GM04504 (cell line): ENCODE measurements around the gene TRIO.
A peak's percentile ranks its signal among the peaks of the same experiment; 100 is the strongest.

Experiments
- DNase-seq: peaks from one replicate; pipeline ENCODE4 v3.0.0-alpha.2; 2012; ENCODE audit warnings: low read depth

The TRIO gene

DNA sequence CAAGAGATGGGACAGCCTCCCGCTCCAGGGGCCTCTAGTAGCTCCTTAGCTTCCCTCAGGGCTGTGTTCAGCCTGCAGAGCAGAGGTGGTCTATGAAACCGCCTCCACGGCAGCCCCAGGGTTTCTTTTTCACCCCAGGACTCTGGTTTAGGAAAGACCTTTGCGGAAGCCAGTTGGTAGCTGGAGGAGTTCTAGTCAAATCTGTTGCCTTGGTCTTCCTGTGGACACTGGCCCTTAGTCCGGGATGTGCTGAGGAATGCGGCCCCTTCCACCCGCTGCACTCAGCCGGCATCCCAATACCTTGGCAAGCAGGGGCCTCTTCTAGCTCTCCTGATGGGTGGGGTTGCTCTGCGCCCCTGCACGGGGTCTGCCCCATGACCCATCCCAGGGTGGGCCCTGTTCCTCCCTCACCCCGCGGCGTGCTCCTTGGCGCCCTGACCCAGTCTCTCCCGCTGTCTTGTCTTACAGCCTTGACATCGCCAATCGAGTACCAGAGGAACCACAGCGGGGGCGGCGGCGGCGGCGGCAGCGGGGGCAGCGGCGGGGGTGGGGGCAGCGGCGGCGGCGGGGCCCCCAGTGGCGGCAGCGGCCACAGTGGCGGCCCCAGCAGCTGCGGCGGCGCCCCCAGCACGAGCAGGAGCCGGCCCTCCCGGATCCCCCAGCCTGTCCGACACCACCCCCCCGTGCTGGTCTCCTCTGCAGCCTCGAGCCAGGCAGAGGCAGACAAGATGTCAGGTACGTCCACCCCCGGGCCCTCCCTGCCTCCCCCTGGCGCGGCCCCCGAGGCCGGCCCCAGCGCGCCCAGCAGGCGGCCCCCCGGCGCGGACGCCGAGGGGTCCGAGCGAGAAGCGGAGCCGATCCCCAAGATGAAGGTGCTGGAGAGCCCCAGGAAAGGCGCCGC, 344.1 kb downstream of the TRIO start:
- no peak for DNase-seq

DNA sequence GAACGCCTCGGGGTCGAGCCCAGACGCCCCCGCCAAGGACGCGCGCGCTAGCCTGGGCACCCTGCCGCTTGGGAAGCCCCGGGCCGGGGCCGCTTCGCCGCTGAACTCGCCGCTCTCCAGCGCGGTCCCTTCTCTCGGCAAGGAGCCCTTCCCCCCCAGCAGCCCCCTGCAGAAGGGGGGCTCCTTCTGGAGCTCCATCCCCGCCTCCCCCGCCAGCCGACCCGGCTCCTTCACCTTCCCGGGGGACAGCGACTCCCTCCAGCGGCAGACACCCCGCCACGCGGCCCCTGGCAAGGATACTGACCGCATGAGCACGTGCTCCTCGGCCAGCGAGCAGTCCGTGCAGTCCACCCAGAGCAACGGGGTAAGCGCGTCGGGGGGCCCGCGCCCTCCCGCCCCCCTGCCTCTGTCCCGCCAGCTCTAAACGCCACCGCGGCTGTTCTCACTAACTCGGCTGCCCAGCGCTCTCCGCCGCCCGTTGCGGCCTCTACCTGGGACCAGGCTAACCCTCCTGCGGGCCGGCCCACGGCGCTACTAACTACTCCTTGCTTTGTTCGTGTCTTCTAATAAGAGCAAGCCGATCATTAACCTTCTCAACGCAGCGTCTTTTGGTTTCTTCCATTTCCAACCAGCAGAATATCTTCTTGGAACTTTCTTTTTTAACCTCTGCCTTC, 344.9 kb downstream of the TRIO start:
- no peak for DNase-seq

DNA sequence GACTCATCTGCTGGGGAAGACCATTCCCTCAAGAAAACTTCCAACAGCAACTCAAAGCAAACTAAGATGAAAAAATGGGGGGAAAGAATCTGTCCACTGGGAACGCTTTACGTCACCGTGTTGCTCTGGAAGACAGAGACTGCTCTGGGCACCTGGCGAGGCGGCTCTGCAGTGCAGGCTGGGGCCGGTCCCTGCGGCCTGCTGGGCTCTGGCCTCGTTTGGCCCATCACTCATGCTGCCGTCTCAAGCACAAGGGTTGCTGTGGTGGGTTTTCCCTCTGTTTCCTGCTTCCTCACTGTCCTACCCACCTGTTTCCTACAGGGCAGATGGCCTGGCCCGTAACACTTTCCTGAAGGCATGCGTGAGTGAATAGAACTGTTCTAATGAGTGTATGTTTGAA, 345.6 kb downstream of the TRIO start:
- no peak for DNase-seq

DNA sequence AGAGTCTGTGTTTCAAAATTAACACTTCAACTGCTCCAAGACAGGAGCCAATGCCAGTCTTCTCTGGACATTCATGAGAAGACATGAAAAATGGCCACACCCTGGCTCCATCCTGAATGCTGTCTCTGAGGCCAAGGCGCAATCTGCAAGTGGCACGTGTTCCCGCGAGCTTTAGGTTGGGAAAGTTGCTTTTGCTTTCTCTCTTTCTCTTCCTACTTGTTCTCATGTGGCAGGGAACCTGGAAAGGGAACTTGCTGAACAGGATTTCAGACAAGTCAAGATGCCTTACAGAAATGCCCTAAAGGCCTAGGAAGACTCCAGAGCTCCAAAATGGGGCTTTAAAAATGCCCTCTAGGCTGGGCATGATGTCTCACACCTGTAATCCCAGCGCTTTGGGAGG, 346.5 kb downstream of the TRIO start:
- no peak for DNase-seq

GRCh38 chr5:14490309-14490711, 347.2 kb downstream of the TRIO start:
- DNase-seq: no peak

- peak; percentile 19 for DNase-seq
Observed at GRCh38 chr5:14491015-14491915, 348.1 kb downstream of the TRIO start.

DNA sequence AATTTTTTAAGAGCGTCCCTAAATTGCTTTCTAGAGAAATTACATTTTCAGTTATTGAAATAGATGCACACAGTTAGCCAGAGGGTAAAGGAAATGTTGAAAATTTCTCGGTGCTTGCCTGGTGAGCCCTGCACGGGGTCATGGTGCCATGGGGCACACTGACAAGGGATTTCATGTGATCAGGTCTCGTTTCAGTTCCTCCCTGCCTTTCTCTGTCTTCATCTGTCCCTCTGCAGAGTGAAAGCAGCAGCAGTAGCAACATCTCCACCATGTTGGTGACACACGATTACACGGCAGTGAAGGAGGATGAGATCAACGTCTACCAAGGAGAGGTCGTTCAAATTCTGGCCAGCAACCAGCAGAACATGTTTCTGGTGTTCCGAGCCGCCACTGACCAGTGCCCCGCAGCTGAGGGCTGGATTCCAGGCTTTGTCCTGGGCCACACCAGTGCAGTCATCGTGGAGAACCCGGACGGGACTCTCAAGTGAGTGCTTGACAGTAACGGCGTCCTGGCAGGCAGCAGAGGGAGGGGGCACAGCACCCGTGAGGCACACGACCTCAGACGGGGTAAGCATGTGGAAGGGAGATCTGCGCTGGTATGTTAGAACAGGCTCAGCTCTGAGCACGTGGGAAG, 349.3 kb downstream of the TRIO start:
- DNase-seq: no peak

- no peak for DNase-seq
Observed at GRCh38 chr5:14495301-14495700, 352.2 kb downstream of the TRIO start.

DNA sequence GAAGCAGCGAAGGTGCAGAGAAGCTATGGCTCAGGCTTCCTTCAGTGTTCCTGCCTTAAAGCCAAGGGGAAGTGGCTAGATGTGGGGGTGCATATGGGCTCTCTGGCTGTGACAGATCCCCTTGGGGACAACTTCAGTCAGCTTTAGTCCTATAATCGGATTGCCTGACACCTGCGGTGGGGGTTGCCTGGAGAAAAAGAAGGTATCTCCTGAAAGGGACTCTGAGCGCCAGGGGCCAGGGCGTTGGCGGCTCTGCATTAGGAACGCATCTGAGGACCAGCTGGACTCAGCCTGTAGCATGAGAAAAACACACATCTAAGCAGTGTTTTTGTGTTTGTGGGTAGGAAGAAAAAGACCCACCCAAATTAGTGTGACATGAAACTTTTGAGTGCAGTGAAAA, 354.2 kb downstream of the TRIO start:
- no peak for DNase-seq

DNA sequence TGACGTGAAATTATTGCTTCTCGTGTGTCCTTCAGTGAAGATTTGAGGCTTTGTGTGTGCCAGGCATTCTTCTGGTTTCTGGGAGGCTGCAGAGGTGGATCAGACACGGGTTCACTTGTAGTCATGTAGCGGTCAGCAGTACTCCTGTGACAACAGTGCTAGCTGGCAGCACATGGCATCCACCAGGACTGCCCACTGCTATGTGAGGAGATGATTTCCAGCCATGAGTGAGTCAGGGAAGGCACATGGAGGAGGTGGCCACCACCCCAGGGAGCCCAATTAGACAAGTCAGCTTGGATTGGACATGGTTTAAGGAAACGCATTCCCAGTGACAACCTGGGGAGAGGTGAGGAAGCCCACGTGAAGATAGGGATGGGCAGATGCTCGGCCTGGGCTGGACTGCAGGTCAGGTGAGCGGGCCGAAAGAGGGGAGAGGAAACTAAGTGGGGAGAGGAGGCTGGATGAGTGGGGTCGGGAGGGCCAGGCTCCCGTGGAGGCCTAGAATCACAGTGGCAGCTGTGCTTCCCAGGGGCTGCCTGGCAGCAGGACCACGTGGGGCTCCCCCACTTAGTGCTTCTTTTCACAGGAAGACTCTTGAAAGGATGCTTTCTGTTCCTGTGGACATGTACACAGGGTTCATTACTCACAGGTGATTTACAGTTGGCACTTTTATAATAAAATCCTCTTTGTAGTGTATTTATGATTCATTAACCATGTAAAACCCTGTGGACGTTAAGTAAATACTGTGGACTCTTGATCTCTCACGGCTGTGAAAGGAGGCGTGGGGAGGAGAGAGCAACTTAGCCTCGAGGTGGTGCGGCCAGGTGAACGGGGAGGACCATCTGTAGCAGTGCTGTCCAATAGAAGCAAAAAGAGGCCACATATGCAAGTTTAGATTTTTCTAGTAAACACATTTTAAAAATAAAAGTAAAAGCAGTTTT, 358.5 kb downstream of the TRIO start:
- DNase-seq: no peak

DNA sequence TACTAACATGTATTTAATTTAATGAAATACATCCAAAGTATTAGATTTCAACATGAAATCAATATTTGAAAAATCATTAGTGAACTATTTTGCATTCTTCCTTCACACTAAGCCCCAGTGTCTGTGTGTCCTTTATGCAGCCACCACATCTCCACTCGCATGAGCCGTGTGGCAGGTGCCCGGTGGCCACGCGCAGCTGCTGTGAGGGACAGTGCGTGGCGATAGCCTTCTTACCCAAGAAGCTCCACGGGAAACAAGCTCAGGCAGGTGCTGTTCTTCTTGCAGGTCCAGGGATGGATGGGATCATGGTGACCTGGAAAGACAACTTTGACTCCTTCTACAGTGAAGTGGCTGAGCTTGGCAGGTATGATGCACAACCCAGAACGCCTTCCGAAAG, 359.1 kb downstream of the TRIO start:
- DNase-seq: no peak

- DNase-seq: no peak
Observed at GRCh38 chr5:14503017-14503680, 360.0 kb downstream of the TRIO start.

DNA sequence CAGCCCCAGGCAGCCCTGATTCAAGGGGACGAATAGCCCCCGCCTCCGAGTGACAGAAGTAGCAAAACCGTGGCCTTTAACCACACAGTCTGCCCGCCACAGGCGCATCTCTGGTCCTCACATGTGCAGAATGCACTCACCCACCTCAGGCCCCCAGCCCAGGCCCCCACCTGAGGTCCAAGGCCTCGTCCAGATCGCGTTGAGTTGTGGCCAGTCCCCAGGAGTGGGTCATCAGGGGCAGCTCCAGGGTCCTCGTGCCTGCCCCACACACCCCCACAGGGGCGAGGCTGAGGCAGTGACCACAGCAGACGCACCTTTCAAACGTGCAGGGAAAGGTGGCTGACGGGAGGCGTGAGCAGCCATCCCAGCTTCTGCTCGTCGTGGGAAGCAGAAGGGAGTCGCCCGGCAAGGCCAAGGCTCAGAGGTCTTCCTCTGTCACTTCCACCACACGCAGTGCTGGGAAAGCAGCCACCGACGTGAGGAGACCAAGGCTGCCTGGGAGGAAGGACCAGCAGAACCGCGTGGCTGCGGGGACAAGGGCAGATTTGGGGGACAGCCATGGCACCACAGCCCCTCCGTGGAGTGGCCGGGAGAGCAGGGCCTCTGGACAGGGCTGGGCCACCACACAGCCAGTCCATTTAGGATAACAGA, 360.7 kb downstream of the TRIO start:
- DNase-seq: no peak

DNA sequence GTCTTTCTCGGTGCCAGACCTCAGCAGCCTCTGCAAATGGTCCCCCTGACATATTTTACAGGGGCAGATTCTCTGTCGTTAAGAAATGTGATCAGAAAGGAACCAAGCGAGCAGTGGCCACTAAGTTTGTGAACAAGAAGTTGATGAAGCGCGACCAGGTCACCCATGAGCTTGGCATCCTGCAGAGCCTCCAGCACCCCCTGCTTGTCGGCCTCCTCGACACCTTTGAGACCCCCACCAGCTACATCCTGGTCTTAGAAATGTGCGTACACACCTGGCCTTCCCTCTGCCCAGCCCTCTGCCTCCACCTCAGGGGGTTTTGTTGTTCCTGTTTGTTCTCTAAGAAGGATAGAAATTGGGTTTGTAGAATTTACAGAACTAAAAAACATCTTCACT, 361.2 kb downstream of the TRIO start:
- no peak for DNase-seq

DNA sequence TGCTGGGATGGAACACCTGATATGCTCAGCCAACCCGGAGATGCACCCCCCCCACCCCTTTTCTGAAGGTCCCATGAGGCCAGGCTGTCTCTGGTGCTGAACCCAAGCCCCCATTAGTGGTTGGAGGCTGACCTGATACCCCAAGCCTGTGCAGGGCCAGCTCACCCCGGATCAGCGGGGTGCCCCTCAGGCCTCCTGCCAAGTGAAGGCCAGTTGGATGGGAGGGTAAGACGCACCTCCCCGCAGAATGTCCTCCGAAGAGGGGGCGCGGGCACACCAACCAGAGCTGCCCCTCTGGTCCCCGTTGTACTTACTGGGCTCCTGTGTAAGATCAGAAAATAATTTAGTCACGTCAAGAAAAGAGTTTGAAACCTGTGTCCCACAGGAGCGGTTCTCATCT, 361.7 kb downstream of the TRIO start:
- DNase-seq: no peak

DNA sequence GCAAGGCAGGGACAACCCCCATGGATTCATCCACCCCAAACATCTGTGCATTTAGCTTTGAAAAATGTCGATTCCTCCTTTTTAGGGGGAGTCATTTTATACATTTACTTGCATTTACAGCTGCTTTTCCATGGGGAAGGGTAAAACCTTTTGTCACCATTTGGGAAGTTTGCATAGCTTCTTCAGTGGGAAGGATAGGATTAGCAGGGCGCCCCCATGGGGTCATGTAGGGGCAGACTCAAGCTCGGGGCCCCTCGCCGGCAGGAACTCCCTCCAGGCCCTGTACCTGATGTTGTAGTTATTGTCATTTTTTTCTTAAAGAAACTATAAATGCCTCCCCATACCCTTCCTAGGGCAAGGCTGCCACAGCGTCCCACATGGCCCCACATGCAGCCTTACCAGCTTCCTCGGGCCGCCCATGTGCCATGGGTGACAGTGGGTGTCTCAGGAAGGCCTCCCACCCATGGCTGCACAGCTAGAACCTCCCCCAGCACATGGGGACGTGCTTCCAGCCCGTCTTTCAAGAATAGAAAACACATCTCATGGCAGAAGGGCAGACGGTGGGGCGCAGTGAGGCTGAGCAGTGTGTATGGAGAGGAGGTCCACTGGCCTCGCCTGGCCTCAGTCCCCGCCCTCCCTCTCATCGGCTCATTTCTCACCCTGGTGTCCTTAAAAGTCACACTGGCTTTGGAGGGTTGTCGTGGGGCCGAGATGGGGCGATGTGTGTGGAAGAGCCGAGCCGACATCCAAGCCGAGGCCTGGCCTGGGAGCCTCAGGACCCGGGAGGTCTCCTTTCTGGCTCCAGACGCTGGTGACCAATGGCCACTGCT, 362.4 kb downstream of the TRIO start:
- DNase-seq: no peak

DNA sequence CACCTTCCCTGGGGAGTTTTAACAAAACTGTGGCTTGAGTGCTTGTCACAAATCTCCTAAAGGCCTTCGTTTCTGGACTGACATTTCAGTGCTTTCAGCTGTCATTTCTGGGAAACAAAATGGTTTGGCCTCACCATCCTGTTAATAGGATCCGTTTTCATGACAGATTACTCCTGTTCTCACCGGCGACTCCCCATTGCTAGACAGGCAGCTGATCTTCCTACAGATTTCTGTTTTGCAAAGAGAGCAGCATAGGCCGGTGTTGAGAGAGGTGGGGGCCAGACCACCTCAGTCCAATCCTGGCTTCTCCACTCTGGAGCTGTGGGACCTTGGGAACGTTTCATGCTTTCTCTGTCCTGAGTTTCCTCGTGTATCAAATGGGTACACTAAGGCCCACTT, 363.0 kb downstream of the TRIO start:
- no peak for DNase-seq

- DNase-seq: no peak
Observed at GRCh38 chr5:14506661-14507060, 363.5 kb downstream of the TRIO start.
